HG03442 (cell line): Measurements from ENCODE around the gene TMEM135.

Source experiments
- ATAC-seq: cut with Tn5 transposase; IDR thresholded peaks from one replicate; pipeline ENCODE4 v1.9.1; 2021; ENCODE audit warnings: mild to moderate bottlenecking, moderate library complexity; ENCODE audit not compliant: unreplicated experiment

TMEM135 gene

GRCh38 chr11:87298155-87298554, 260.4 kb downstream of the TMEM135 start:
- no peak for ATAC-seq

DNA sequence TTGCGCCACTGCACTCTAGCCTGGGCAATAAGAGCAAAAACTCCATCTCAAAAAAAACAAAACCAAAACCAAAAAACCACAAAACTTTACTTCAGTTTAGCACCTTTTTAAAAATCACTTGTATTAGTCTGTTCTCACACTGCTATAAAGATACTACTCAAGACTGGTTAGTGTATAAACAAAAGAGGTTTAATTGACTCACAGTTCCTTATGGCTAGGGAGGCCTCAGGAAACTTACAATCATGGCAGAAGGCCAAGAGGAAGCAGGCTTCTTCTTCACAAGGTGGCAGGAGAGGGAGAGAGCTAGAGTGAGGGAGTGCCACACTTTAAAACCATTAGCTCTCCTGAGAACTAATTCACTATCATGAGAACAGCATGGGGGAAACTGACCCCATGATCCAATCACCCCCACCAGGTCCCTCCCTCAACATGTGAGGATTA, 261.3 kb downstream of the TMEM135 start:
- ATAC-seq: no peak

DNA sequence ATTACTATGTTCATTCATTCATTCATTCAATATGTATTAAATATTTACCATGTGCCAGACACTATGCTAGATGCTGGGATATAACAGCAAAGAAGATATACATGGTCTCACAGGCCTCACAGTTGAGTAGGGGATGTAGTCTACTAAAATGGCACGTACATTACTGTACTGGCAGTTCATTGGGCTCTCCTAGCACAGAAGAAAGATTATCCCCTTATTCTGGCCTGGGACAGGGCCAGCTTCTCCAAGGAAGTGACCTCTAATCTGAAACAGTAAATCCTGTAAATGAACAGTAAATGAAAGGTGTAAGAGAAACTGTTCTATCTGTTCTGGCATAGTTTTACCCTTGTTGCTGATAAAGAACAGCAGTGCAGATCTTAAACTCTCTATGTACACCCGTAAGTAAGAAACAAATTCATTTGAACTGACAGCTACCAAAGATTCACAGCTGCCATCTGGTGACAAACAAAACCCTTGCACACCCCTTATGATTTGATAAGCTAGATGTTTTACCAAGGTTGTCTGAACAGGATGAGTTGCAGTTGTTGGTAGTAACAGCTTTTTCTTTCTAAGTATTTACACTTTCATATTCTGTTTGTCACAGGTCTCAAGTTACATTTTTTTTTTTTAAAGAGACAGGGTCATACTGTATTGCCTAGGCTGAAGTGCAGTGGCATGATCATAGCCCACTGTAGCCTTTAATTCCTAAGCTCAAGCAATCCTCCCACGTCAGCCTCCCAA, 263.1 kb downstream of the TMEM135 start:
- no peak for ATAC-seq

DNA sequence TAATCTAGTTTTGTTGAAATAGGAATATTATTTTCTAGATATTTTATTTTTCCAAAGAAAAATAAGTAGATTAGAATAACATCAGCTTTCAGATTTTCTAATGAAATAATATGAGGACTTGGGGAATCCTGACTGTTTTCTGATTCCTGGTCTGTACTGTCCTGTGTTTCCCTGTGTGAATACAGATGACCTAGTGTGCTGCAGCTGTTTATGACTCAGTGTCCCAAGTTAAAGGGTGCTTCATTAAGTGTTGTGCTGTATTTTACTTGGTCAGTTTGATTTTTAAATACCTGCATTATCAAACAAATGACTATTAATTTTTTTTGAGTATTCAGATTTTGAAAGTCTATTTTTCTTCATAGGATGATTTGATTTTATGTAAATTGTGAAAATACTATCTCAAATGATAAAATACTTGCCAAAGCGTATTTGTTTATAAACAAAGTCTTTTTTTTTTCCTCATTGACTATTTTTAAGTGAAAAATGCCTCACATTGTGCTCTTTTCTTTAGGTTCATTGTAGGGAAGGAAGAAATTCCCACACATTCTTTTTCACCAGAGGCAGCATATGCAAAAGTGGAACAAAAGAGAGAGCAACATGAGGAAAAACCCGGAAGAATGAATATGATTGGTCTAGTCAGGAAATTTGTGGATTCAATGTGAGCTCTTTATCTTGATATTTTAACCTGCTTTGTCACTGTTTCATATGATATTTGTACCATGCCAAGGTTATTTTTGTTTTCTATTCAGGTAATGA, 264.2 kb downstream of the TMEM135 start:
- ATAC-seq: no peak

DNA sequence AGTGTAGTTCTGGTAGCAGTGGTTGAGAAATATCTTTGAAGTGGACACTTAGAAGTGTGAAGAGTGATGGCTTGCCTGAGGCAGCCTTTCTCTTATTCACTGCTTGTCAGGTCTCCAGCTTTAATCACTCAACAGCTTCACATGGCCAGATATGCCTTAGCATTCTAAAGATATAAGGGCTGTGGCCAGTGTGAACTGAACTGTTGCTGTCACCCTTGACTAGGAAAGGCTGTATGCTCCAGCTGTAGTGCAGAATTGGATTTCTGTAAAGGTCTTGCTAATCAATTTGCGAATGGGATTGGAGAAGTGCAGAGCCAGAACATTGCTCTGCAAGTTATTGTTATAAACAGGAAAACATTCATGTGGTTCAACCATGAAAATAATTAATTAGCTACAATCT, 266.7 kb downstream of the TMEM135 start:
- no peak for ATAC-seq

- ATAC-seq: no peak
These were observed 268.6 kb downstream of the TMEM135 start for GRCh38 chr11:87306262-87306851.

- no peak for ATAC-seq
These were observed 269.4 kb downstream of the TMEM135 start for GRCh38 chr11:87307101-87307500.

DNA sequence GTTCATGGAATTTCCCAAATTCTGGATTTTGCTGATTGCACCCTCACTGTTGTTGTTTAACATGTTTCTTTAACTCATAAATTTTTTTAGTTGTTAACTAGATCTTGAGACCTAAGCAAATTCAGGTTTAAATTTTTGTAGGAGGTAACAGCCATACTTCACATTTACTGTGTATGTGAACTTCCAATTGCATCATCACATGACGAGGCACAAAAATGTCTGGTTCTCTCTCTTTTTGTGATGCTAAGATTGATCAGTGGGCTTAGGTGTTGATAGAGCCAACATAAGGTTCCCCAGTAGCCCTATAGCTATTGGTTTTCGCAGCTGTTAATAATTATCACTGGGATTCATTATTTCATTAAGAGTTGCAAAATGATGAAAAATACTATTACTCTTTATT, 277.5 kb downstream of the TMEM135 start:
- no peak for ATAC-seq

DNA sequence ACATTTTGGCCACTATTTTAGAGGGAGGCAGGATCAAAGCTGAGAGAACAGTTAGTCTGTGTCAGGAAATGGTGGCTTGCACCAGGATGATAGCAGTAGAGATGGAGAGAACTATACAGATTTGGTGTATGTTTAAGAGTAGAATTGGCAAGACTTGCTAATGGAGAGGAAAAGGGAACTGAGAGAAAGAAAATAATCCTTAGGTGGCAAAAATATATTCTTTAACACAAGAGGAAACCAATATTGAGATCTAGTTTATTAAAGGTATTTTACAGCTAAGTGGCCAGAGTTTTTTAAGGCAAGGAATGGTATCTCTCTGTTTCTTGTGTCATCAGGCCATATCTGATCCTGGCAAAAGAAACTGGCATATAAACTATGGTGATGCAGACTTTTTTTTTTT, 278.8 kb downstream of the TMEM135 start:
- ATAC-seq: no peak

- no peak for ATAC-seq
These were observed 279.7 kb downstream of the TMEM135 start for GRCh38 chr11:87317441-87317840.

- ATAC-seq: no peak
These were observed 282.4 kb downstream of the TMEM135 start for GRCh38 chr11:87320123-87320522.

DNA sequence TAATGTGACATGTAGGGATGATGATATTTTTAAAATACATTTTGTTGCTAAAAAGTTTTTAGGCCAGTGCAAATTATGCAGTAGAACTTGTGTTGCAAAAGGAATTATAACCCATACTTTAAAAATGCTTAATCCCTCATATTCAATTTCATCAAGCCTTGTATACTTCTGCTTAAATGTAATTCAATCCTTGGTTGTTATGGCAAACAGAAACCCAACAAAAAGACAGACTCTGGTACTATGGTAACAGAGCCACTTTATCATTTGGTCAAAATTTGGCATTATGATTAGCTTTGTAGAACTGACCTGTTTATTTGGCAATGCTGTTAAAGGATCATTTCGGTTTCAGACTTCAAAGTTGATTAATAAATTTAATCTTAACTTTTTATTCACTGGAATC, 284.8 kb downstream of the TMEM135 start:
- ATAC-seq: no peak

- no peak for ATAC-seq
These were observed 286.2 kb downstream of the TMEM135 start for GRCh38 chr11:87323899-87324298.

- no peak for ATAC-seq
These were observed 287.2 kb downstream of the TMEM135 start for GRCh38 chr11:87324817-87325489.

GRCh38 chr11:87325490-87325872, 287.7 kb downstream of the TMEM135 start:
- no peak for ATAC-seq

- no peak for ATAC-seq
These were observed 288.9 kb downstream of the TMEM135 start for GRCh38 chr11:87326594-87326993.

- no peak for ATAC-seq
These were observed 291.4 kb downstream of the TMEM135 start for GRCh38 chr11:87329172-87329571.

DNA sequence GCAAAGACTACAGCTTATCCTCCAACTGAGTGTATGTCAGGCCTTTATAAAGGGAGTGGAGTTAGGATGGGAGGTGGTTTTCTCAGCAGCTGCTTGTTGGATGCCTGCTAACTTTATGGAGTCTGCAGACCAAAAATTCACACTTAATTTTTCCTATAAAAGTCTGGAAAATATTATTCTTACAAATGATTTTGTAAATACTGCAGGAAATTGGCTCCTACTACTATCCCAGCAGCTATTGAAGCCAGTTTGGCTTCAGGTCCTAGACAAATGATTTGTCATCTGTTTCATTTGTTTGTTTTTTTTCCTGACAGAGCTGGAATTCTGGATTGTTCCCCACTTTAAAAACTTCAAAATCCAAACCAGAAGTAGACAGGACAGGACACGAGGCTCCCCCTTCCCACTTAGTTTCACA, 292.5 kb downstream of the TMEM135 start:
- no peak for ATAC-seq

DNA sequence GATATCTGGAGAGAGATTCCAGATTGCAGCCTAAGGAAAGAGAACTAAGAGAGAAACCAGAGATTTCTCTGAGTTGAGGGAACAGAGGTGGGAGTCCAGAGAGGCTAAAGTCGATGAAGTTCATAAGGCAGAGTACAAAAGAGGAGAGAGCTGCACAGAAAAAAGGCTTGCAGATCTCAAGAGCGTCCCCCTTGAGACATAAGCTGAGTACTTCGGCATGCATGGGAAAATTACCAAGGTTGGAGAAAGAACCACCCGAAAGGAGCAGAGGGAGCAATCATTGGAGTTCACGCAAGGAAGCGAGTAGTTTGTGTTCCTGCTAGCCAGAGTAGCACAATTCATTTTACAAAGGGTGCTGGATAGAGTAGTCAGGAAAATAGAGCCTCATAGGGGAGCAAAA, 293.5 kb downstream of the TMEM135 start:
- no peak for ATAC-seq

DNA sequence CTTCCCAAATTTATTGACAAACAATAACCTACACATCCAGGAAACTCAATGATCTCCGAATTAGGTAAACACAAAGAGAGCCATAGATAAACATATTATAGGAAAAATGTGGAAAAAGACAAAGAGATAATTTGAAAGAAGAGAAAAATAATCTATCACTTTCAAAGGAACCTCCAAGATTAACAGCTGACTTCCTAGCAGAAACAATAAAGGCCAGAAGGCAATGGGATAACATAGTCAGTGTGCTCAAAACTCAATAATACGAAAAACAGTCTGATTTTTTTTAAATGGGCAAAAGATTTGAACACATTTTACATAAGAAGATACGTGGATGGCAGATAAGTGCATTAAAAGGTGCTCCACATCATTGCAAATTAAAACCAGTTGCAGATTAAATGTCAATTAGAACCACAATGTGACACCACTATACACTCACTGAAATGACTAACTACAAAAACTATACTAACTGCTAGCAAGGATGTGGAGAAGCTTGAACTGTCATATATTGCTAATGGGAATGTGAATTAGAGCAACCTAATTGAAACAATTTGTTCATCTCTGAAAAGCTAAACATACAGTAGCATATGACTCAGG, 300.4 kb downstream of the TMEM135 start:
- no peak for ATAC-seq

GRCh38 chr11:87339416-87339815, 301.7 kb downstream of the TMEM135 start:
- ATAC-seq: no peak
